ENCODE measurements around the gene OR8J3.

GRCh38 chr11:56160217-56160616, 20.2 kb upstream of the OR8J3 start, which contains the start of gene OR8K5:
- no peak for TF ChIP-seq ELF4 (IDR thresholded peaks at IDR 0.05)
- no peak for TF ChIP-seq ARNT (IDR thresholded peaks at IDR 0.05)
- TF ChIP-seq TARDBP (IDR thresholded peaks at IDR 0.05), result no peak
- no peak for TF ChIP-seq PKNOX1 (IDR thresholded peaks at IDR 0.05)
- TF ChIP-seq SUZ12 (IDR thresholded peaks at IDR 0.05), result no peak

Data from HEK293T (cell line).